MM.1S (cell line): ENCODE data around the gene RBM25.

ENCODE experiments used
- DNase-seq: peaks from one replicate; pipeline ENCODE4 v3.0.0-alpha.2; 2015
- H2AFZ ChIP-seq: fragments of 300-600 bp; sonication (generic); 2 replicates; pipeline ENCODE4 v1.6.0; 2016; ENCODE audit warnings: antibody characterized with exemption, low read length
- H3F3A ChIP-seq: fragments of 300-600 bp; sonication (generic); 2 replicates; pipeline ENCODE4 v1.6.1; 2016; ENCODE audit warnings: mild to moderate bottlenecking, antibody characterized with exemption, low read length, moderate library complexity, mixed read lengths; ENCODE audit not compliant: insufficient read depth
- H3K27ac ChIP-seq: fragments of 300-600 bp; sonication (generic); 2 replicates; pipeline ENCODE4 v1.5.1; 2016; ENCODE audit warnings: mild to moderate bottlenecking, low read length
- H3K27me3 ChIP-seq: fragments of 300-600 bp; sonication (generic); replicated peaks from 2 replicates; pipeline ENCODE4 v1.6.0; 2016; ENCODE audit warnings: low read length; ENCODE audit not compliant: insufficient read depth
- H3K36me3 ChIP-seq: fragments of 300-600 bp; sonication (generic); replicated peaks from 2 replicates; pipeline ENCODE4 v1.6.1; 2016; ENCODE audit warnings: mild to moderate bottlenecking, low read length, mixed read lengths; ENCODE audit not compliant: insufficient read depth
- H3K4me1 ChIP-seq: fragments of 300-600 bp; sonication (generic); 2 replicates; pipeline ENCODE4 v1.6.1; 2016; ENCODE audit warnings: low read length, mixed read lengths
- H3K4me2 ChIP-seq: fragments of 300-600 bp; sonication (generic); 2 replicates; pipeline ENCODE4 v1.6.0; 2016; ENCODE audit warnings: low read depth, low read length
- H3K4me3 ChIP-seq: fragments of 300-600 bp; sonication (generic); 2 replicates; pipeline ENCODE4 v1.5.1; 2016; ENCODE audit warnings: low read length, mixed read lengths
- H3K79me2 ChIP-seq: fragments of 300-600 bp; sonication (generic); 2 replicates; pipeline ENCODE4 v1.6.1; 2016; ENCODE audit warnings: mixed run types, low read length, mixed read lengths
- H3K9ac ChIP-seq: fragments of 300-600 bp; sonication (generic); 2 replicates; pipeline ENCODE4 v1.6.1; 2016; ENCODE audit warnings: low read length, mixed read lengths
- H3K9me2 ChIP-seq: fragments of 300-600 bp; sonication (generic); replicated peaks from 2 replicates; pipeline ENCODE4 v1.6.1; 2016; ENCODE audit warnings: mild to moderate bottlenecking, low read length, mixed read lengths; ENCODE audit not compliant: insufficient read depth
- H3K9me3 ChIP-seq: fragments of 300-600 bp; sonication (generic); replicated peaks from 2 replicates; pipeline ENCODE4 v1.6.1; 2016; ENCODE audit warnings: mild to moderate bottlenecking, low read length, mixed read lengths; ENCODE audit not compliant: insufficient read depth
- H4K20me1 ChIP-seq: fragments of 300-600 bp; sonication (generic); 2 replicates; pipeline ENCODE4 v1.6.1; 2016; ENCODE audit warnings: mild to moderate bottlenecking, low read length, moderate library complexity, mixed read lengths; ENCODE audit not compliant: insufficient read depth
- CTCF ChIP-seq: fragments of 300-600 bp; sonication (generic); IDR thresholded peaks from 2 replicates; pipeline ENCODE4 v1.5.1; 2016; ENCODE audit warnings: antibody characterized with exemption, low read length, mixed read lengths
- EZH2 ChIP-seq: fragments of 300-600 bp; sonication (generic); optimal IDR thresholded peaks from 2 replicates; pipeline ENCODE3; 2017; ENCODE audit warnings: low read depth, mild to moderate bottlenecking, antibody characterized with exemption, low read length, mixed read lengths
- EZH2phosphoT487 ChIP-seq: fragments of 300-600 bp; sonication (generic); IDR thresholded peaks from 2 replicates; pipeline ENCODE4 v1.6.1; 2018; ENCODE audit warnings: antibody characterized with exemption, low read length

RBM25 gene

GRCh38 chr14:73105050-73105449, 46.7 kb downstream of the RBM25 start:
- no peak for DNase-seq

GRCh38 chr14:73105727-73106126, 47.4 kb downstream of the RBM25 start:
- TF ChIP-seq EZH2phosphoT487 (no peak), CTCF (no peak), EZH2 (no peak)
- no peak overlapping the region for H3K27ac ChIP-seq
- no peaks in the 10 kb centered on the region for H3K9me3 ChIP-seq
- no peaks in the 10 kb centered on the region for H3F3A ChIP-seq
- no peak overlapping the region for H3K9ac ChIP-seq
- H3K9me2 ChIP-seq, result no peaks in the 10 kb centered on the region
- no peaks in the 10 kb centered on the region for H4K20me1 ChIP-seq
- no peak for DNase-seq
- H3K4me3 ChIP-seq, result no peak overlapping the region
- H3K36me3 ChIP-seq, result no peaks in the 10 kb centered on the region; the same call in 1 of the 2 replicates
- no peaks in the 10 kb centered on the region for H3K4me1 ChIP-seq
- H2AFZ ChIP-seq, result no peak overlapping the region
- no peak overlapping the region for H3K4me2 ChIP-seq
- no peaks in the 10 kb centered on the region for H3K79me2 ChIP-seq
- no peaks in the 10 kb centered on the region for H3K27me3 ChIP-seq

More at GRCh38 chr14:73105050-73105449, 46.7 kb downstream of the RBM25 start:
- H2AFZ ChIP-seq, result no peak overlapping the region
- no peak for TF ChIP-seq EZH2phosphoT487
- no peak for TF ChIP-seq EZH2
- TF ChIP-seq CTCF, result no peak
- H3K79me2 ChIP-seq, result no peaks in the 10 kb centered on the region
- H3F3A ChIP-seq, result no peaks in the 10 kb centered on the region
- no peak overlapping the region for H3K27ac ChIP-seq
- H3K9me3 ChIP-seq, result no peaks in the 10 kb centered on the region
- no peaks in the 10 kb centered on the region for H3K4me1 ChIP-seq
- H3K36me3 ChIP-seq, result no peaks in the 10 kb centered on the region; the same call in 1 of the 2 replicates
- H3K27me3 ChIP-seq, result no peaks in the 10 kb centered on the region
- H3K9me2 ChIP-seq, result no peaks in the 10 kb centered on the region
- no peak overlapping the region for H3K4me3 ChIP-seq
- no peak overlapping the region for H3K4me2 ChIP-seq
- H4K20me1 ChIP-seq, result no peaks in the 10 kb centered on the region
- H3K9ac ChIP-seq, result no peak overlapping the region

- Histone ChIP-seq H3K36me3 (no peaks in the 10 kb centered on the region; the same call in 1 of the 2 replicates), H3K4me1 (no peaks in the 10 kb centered on the region), H3K9me3 (no peaks in the 10 kb centered on the region), H2AFZ (no peak overlapping the region), H3K4me2 (no peak overlapping the region), H3F3A (no peaks in the 10 kb centered on the region), H3K27me3 (no peaks in the 10 kb centered on the region), H3K79me2 (no peaks in the 10 kb centered on the region), H3K9me2 (no peaks in the 10 kb centered on the region), H3K9ac (no peak overlapping the region), H3K27ac (no peak overlapping the region), H3K4me3 (no peak overlapping the region), H4K20me1 (no peaks in the 10 kb centered on the region)
- TF ChIP-seq CTCF (no peak), EZH2phosphoT487 (no peak), EZH2 (no peak)
- DNase-seq, result no peak
These were observed 57.8 kb downstream of the RBM25 start for GRCh38 chr14:73116079-73116665.
